HepG2 (cell line): ENCODE data around the gene ZNF526. TPM values are rescaled to one million over a fixed set of nuclear protein-coding genes. Genes with fewer than 3 reads are reported as not detected.
A peak's percentile ranks its signal among the peaks of the same experiment; 100 is the strongest.

Experiments used
- AGO2 ChIP-seq: fragments of 200-400 bp; formaldehyde crosslinking; optimal IDR thresholded peaks from 2 replicates; pipeline ENCODE3; 2017; ENCODE audit warnings: mild to moderate bottlenecking, low read depth, low read length, moderate library complexity
- KLF11 ChIP-seq: IDR thresholded peaks from 2 replicates; pipeline ENCODE4 v1.6.1; 2016; ENCODE audit warnings: missing compliant biosample characterization
- MTF2 ChIP-seq: sonication (generic); formaldehyde crosslinking; IDR thresholded peaks from 2 replicates; pipeline ENCODE4 v1.5.0; 2020; ENCODE audit warnings: missing genetic modification reagents, borderline replicate concordance
- SIN3B ChIP-seq: fragments of 150-350 bp; IDR thresholded peaks from 2 replicates; pipeline ENCODE4 v1.6.1; 2014; ENCODE audit warnings: low read length
- ZNF263 ChIP-seq: sonication (generic); formaldehyde crosslinking; IDR thresholded peaks from 2 replicates; pipeline ENCODE4 v1.4.0; 2020; ENCODE audit warnings: missing genetic modification reagents
- ZNF746 ChIP-seq: sonication (generic); formaldehyde crosslinking; IDR thresholded peaks from 2 replicates; pipeline ENCODE4 v1.8.0; 2022; ENCODE audit warnings: mild to moderate bottlenecking, missing genetic modification reagents
- ZNF749 ChIP-seq: sonication (generic); formaldehyde crosslinking; IDR thresholded peaks from 2 replicates; pipeline ENCODE4 v1.8.0; 2022; ENCODE audit warnings: mild to moderate bottlenecking, missing genetic modification reagents, moderate library complexity, borderline replicate concordance
- polyA plus RNA-seq, 8 experiments: library from polyadenylated mRNA; depleted of rRNA in 3 of 8; stranded (reverse) in 7 of 8; unstranded in 1 of 8; fragments of >200 nt; fragmentation: Illumina TruSeq in 4 of 8; extraction: Trizol in 4 of 8; gene quantifications; 2 replicates each; pipeline versions ENCODE4 v1.2.1 to v1.2.3, GENCODE V29; 2011 to 2016; ENCODE audit warnings: low read depth in 4 of 8, missing spikeins in 1 of 8, mixed read lengths in 1 of 8; ENCODE audit not compliant: insufficient read depth in 1 of 8
- total RNA-seq, 5 experiments: library from RNA; depleted of rRNA; stranded (reverse); fragments of >200 nt; fragmentation: Illumina TruSeq; extraction: Trizol; gene quantifications; 2 replicates each; pipeline ENCODE4 v1.2.3, GENCODE V29; 2016; ENCODE audit warnings: low read depth in 1 of 5
- TF ChIP-seq, protein P1 (sequence below): sonication (generic); formaldehyde crosslinking; IDR thresholded peaks from 2 replicates; pipeline ENCODE4 v1.5.1; 2020; ENCODE audit warnings: missing genetic modification reagents, mild to moderate bottlenecking, borderline replicate concordance

ZNF526 gene
- total and polyA plus RNA-seq, 2 of the 13 experiments (the other 11 are each of a cell fraction or from before 2014, with no cell fraction given) = 3.3 to 8.4 TPM

DNA sequence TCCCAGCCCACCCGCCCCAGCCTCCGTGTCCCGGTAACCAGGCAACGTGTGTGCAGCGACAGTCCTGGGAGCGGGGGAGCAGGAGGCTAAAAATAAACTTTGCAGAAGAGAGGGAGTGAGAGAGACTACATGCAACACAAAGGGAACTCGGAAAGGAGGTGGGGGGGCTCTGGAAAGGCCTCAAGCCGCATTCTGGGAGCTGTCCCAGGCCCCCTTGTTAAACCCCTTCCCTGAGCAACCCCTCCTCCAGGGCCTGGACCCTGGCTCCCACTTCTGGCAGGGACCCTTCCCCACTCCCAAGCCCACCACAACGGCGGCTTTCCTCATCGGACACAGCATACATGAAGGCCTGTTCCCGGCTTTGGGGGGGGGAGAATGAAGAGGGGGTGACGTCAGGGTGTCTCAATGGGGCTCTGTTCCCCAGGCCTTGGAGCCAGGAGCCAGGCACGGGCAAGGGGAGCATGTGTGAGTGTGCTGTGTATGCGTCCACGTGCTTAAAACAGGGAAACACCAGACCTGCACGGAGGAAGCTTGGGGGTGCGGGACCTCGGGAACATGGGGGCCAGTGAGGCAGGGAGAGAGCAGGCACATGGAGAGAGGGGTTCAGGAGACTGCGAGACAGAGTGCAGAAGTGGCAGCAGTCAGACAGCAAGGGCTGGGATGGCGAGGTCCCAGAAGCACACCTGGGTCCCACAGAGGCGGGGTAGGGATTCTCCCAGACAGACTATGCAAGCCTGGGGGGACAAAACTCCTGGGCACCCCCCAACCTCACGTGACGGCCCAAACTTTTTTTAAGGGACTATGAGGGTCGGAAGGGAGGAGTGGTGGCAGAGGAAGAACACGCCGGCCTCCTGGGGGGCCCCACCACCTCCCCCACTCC, 32.5 kb downstream of the ZNF526 start (continued):
- TF ChIP-seq, protein P1, sequence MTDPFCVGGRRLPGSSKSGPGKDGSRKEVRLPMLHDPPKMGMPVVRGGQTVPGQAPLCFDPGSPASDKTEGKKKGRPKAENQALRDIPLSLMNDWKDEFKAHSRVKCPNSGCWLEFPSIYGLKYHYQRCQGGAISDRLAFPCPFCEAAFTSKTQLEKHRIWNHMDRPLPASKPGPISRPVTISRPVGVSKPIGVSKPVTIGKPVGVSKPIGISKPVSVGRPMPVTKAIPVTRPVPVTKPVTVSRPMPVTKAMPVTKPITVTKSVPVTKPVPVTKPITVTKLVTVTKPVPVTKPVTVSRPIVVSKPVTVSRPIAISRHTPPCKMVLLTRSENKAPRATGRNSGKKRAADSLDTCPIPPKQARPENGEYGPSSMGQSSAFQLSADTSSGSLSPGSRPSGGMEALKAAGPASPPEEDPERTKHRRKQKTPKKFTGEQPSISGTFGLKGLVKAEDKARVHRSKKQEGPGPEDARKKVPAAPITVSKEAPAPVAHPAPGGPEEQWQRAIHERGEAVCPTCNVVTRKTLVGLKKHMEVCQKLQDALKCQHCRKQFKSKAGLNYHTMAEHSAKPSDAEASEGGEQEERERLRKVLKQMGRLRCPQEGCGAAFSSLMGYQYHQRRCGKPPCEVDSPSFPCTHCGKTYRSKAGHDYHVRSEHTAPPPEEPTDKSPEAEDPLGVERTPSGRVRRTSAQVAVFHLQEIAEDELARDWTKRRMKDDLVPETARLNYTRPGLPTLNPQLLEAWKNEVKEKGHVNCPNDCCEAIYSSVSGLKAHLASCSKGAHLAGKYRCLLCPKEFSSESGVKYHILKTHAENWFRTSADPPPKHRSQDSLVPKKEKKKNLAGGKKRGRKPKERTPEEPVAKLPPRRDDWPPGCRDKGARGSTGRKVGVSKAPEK = no peak
- TF ChIP-seq SIN3B (no peak), KLF11 (CRISPR knock-in tag) (no peak), ZNF749 (CRISPR knock-in tag) (no peak), MTF2 (CRISPR knock-in tag) (no peak), ZNF746 (CRISPR knock-in tag) (no peak), AGO2 (peak; percentile 90), ZNF263 (CRISPR knock-in tag) (no peak)
